ENCODE data around the gene UNC80. TPM values are rescaled to one million over a fixed set of nuclear protein-coding genes. Genes with fewer than 3 reads are reported as not detected.

UNC80 gene
- polyA plus RNA-seq, 3 donors: under 0.01 TPM; not detected in 2

GRCh38 chr2:209905691-209906090, 134.1 kb downstream of the UNC80 start:
- Mint-ChIP-seq H3K4me3 (no peak overlapping the region), H3K36me3 (no peaks in the 10 kb centered on the region), H3K27ac (no peak overlapping the region), H3K9me3 (peaks cover 0 to 3% (median 0%) of the 10 kb centered on the region in 7 donors), H3K4me1 (no peaks in the 10 kb centered on the region), H3K27me3 (ENCODE audit: low read depth in 3 of 3) (peaks cover 0 to 1% (median 0%) of the 10 kb centered on the region in 3 donors)
- no peaks in the 10 kb centered on the region for H3K27me3 ChIP-seq (ENCODE audit: control insufficient read depth in 2 of 2, insufficient read depth in 2 of 2, low read length in 2 of 2)
- H3K79me2 ChIP-seq (ENCODE audit: insufficient read depth, low read length): no peaks in the 10 kb centered on the region
- H3K27ac ChIP-seq (ENCODE audit: low read depth in 1 of 2, low read length in 2 of 2): no peak overlapping the region
- no peaks in the 10 kb centered on the region for H3K4me1 ChIP-seq (ENCODE audit: control insufficient read depth in 1 of 2, insufficient read depth in 2 of 2, low read length in 2 of 2)
- H3K36me3 ChIP-seq (replicated peaks in 1 of 2; ENCODE audit: control insufficient read depth in 1 of 2, insufficient read depth in 2 of 2, low read length in 2 of 2): no peaks in the 10 kb centered on the region
- H3K9me3 ChIP-seq (replicated peaks in 1 of 2; ENCODE audit: control insufficient read depth in 1 of 2, insufficient read depth in 1 of 2, low read length in 2 of 2): no peaks in the 10 kb centered on the region
- no peak overlapping the region for H3K9ac ChIP-seq (ENCODE audit: insufficient read depth, low read length, poor library complexity, severe bottlenecking)
- no peak overlapping the region for H2AFZ ChIP-seq (ENCODE audit: insufficient read depth, low read depth, low read length, poor library complexity, severe bottlenecking)
- no peak for TF ChIP-seq CTCF (IDR thresholded peaks at IDR 0.05)
- intact Hi-C loops (cut with micrococcal nuclease): no loop called here
- H3K4me3 ChIP-seq (replicated peaks in 1 of 3; ENCODE audit: low read depth in 2 of 3, low read length in 3 of 3): no peak overlapping the region
- H3K4me2 ChIP-seq (replicated peaks; ENCODE audit: extremely low read depth, low read length, poor library complexity, severe bottlenecking): no peak overlapping the region
- H4K20me1 ChIP-seq (ENCODE audit: insufficient read depth, low read length): no peaks in the 10 kb centered on the region
- DNase-seq: no peak
- no CpG with 5 or more reads among the region's 2 CpGs for WGBS (ENCODE audit: insufficient coverage)

- no peak overlapping the region for H3K9ac ChIP-seq (ENCODE audit: insufficient read depth, low read length, poor library complexity, severe bottlenecking)
- H3K9me3 ChIP-seq (replicated peaks in 1 of 2; ENCODE audit: control insufficient read depth in 1 of 2, insufficient read depth in 1 of 2, low read length in 2 of 2): no peaks in the 10 kb centered on the region
- no peak overlapping the region for H3K4me2 ChIP-seq (replicated peaks; ENCODE audit: extremely low read depth, low read length, poor library complexity, severe bottlenecking)
- H3K9me3 Mint-ChIP-seq: peaks cover 0 to 3% (median 0%) of the 10 kb centered on the region in 7 donors
- no peak overlapping the region for H3K4me3 ChIP-seq (replicated peaks in 1 of 3; ENCODE audit: low read depth in 2 of 3, low read length in 3 of 3)
- intact Hi-C loops (cut with micrococcal nuclease): no loop called here
- H3K4me1 ChIP-seq (ENCODE audit: control insufficient read depth in 1 of 2, insufficient read depth in 2 of 2, low read length in 2 of 2): no peaks in the 10 kb centered on the region
- H3K36me3 Mint-ChIP-seq: no peaks in the 10 kb centered on the region
- H3K79me2 ChIP-seq (ENCODE audit: insufficient read depth, low read length): no peaks in the 10 kb centered on the region
- DNase-seq: no peak
- H3K27me3 Mint-ChIP-seq (ENCODE audit: low read depth in 3 of 3): peaks cover 0 to 3% (median 0%) of the 10 kb centered on the region in 3 donors
- H3K27ac Mint-ChIP-seq: no peak overlapping the region
- H3K4me3 Mint-ChIP-seq: no peak overlapping the region
- H2AFZ ChIP-seq (ENCODE audit: insufficient read depth, low read depth, low read length, poor library complexity, severe bottlenecking): no peak overlapping the region
- H4K20me1 ChIP-seq (ENCODE audit: insufficient read depth, low read length): no peaks in the 10 kb centered on the region
- H3K27me3 ChIP-seq (ENCODE audit: control insufficient read depth in 2 of 2, insufficient read depth in 2 of 2, low read length in 2 of 2): peaks cover 0 to 2% of the 10 kb centered on the region in 2 donors
- H3K36me3 ChIP-seq (replicated peaks in 1 of 2; ENCODE audit: control insufficient read depth in 1 of 2, insufficient read depth in 2 of 2, low read length in 2 of 2): no peaks in the 10 kb centered on the region
- no peaks in the 10 kb centered on the region for H3K4me1 Mint-ChIP-seq
- no peak for TF ChIP-seq CTCF (IDR thresholded peaks at IDR 0.05)
- no peak overlapping the region for H3K27ac ChIP-seq (ENCODE audit: low read depth in 1 of 2, low read length in 2 of 2)
These were observed 136.1 kb downstream of the UNC80 start for GRCh38 chr2:209907746-209908145.
